C4-2B (cell line): ENCODE measurements around the gene GPR183.
"Not testable (repeated sequence)": the region's sequence is repeated elsewhere in the genome, so short reads cannot be mapped to it uniquely, and the experiment has no call there.

Experiments used
- H3K27ac ChIP-seq: fragments of 450-650 bp; 2 replicates; pipeline ENCODE4 v1.5.1; 2017
- ZFX ChIP-seq: fragments of 450-650 bp; IDR thresholded peaks from 2 replicates; pipeline ENCODE4 v1.6.1; 2017
- TF ChIP-seq, protein P1 (sequence below): fragments of 450-650 bp; conservative IDR thresholded peaks from 2 replicates; pipeline ENCODE4 v1.5.1; 2017; ENCODE audit warnings: mild to moderate bottlenecking

The GPR183 gene

GRCh38 chr13:99250982-99251825 is 56.0 kb downstream of the GPR183 start:
- no peak overlapping the region for H3K27ac ChIP-seq
- no peak for TF ChIP-seq ZFX
- TF ChIP-seq, protein P1, sequence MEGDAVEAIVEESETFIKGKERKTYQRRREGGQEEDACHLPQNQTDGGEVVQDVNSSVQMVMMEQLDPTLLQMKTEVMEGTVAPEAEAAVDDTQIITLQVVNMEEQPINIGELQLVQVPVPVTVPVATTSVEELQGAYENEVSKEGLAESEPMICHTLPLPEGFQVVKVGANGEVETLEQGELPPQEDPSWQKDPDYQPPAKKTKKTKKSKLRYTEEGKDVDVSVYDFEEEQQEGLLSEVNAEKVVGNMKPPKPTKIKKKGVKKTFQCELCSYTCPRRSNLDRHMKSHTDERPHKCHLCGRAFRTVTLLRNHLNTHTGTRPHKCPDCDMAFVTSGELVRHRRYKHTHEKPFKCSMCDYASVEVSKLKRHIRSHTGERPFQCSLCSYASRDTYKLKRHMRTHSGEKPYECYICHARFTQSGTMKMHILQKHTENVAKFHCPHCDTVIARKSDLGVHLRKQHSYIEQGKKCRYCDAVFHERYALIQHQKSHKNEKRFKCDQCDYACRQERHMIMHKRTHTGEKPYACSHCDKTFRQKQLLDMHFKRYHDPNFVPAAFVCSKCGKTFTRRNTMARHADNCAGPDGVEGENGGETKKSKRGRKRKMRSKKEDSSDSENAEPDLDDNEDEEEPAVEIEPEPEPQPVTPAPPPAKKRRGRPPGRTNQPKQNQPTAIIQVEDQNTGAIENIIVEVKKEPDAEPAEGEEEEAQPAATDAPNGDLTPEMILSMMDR: no peak

DNA sequence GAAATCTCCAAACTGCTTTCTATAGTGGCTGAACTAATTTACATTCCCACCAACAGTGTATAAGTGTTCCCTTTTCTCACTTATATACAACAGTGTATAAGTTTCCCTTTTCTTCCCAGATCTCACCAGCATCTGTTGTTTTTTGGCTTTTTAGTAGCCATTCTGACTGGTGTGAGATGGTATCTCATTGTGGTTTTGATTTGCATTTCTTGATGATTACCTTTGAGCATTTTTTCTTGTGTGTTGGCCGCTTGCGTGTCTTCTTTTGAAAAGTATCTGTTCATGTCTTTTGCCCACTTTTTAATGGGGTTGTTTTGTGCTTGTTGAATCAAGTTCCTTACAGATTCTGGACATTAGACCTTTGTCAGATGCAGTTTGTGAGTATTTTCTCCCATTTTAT is 57.6 kb downstream of the GPR183 start:
- H3K27ac ChIP-seq: not testable (repeated sequence)

GRCh38 chr13:99249178-99249577 is 58.0 kb downstream of the GPR183 start:
- H3K27ac ChIP-seq: not testable (repeated sequence)

DNA sequence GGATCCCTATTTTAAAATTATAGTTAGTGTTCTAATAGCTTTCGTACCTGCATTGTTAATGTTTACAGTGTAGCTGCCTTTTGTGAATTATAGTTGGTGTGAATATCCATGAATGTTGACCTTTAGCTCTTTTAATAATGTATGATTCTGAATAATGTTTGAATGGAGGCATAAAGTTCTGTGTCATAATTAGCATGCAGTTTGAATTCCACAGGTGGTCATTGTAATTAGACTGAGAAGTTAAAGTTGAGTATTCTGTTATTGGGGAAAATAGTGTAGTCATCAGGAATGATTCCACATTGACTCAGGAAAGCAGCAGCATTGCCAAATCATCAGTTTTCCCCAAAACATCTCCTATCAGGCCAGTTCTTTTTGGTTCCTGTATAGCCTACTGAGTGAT is 61.1 kb downstream of the GPR183 start:
- no peak overlapping the region for H3K27ac ChIP-seq

More for the DNA sequence above, 61.1 kb downstream of the GPR183 start:
- TF ChIP-seq ZFX: no peak
- TF ChIP-seq, protein P1: no peak
